PC-3 (cell line): Measurements from ENCODE around the gene TET2.

Experiments used
- CTCF ChIP-seq: fragments of 300-600 bp; sonication (generic); conservative IDR thresholded peaks from 2 replicates; pipeline ENCODE4 v1.5.1; 2017; ENCODE audit warnings: antibody characterized with exemption, low read depth, mild to moderate bottlenecking, low read length
- EZH2 ChIP-seq: fragments of 300-600 bp; sonication (generic); IDR thresholded peaks from one replicate; pipeline ENCODE4 v1.6.1; 2017; ENCODE audit warnings: antibody characterized with exemption, mild to moderate bottlenecking, low read length; ENCODE audit not compliant: unreplicated experiment
- EZH2phosphoT487 ChIP-seq: fragments of 300-600 bp; sonication (generic); IDR thresholded peaks from 2 replicates; pipeline ENCODE4 v1.6.1; 2018; ENCODE audit warnings: mild to moderate bottlenecking, antibody characterized with exemption, low read length, borderline replicate concordance

DNA sequence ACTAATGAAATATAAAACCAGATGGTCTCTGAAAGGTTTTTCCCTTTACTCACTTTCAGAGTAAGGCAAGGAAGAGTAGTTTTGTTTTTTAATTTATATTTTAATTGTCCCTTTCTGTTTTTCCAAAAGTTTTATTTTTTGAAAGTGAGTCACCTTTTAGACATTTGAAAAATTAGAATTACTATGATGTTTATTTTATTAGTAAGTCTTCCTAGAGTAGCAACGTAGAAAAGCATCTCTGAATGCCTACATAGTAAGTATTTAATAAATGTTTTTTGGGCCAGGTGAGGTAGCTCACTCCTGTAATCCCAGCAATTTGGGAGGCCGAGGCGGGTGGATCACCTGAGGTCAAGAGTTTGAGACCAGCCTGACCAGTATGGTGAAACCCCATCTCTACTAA, 51.1 kb downstream of the TET2 start:
- no peak for TF ChIP-seq CTCF
- no peak for TF ChIP-seq EZH2
- no peak for TF ChIP-seq EZH2phosphoT487
